Motor neuron (in vitro differentiated cells): ENCODE measurements around the gene SPATA31E1. TPM values are rescaled to one million over a fixed set of nuclear protein-coding genes. Genes with fewer than 3 reads are reported as not detected.

Source experiments
- ATAC-seq, 8 experiments: fragments of 200-7000 bp; cut with Tn5 transposase; replicated peaks in 6 of 8; 2 replicates each; pipeline ENCODE4 v1.8.0; 2021; ENCODE audit warnings: mild to moderate bottlenecking in 8 of 8, moderate library complexity in 8 of 8
- H3K27ac ChIP-seq, 2 donors: fragments of 250-450 bp; sonication (Bioruptor Pico); 2 replicates each; pipeline ENCODE4 v1.9.0; 2021; ENCODE audit warnings: antibody characterized with exemption in 2 of 2, mild to moderate bottlenecking in 2 of 2, moderate library complexity in 1 of 2
- H3K4me1 ChIP-seq, 2 donors: fragments of 250-450 bp; sonication (Bioruptor Pico); replicated peaks in 1 of 2; 2 replicates each; pipeline ENCODE4 v1.6.1; 2021; ENCODE audit warnings: antibody characterized with exemption in 2 of 2, mild to moderate bottlenecking in 2 of 2, moderate library complexity in 1 of 2
- H3K4me3 ChIP-seq, 5 donors: fragments of 250-450 bp; sonication (Bioruptor Pico); 2 replicates each; pipeline ENCODE4 v1.9.0; 2021; ENCODE audit warnings: antibody characterized with exemption in 5 of 5, mild to moderate bottlenecking in 5 of 5, moderate library complexity in 4 of 5
- whole genome bisulfite sequencing, 10 experiments: fragments of 450-650 bp; shearing (Covaris generic); methylation state at CpG; one replicate each; pipeline ENCODE4 v1.0.0; 2022; 5-methylcytosine and 5-hydroxymethylcytosine counted together
- in situ Hi-C, 9 experiments: fragments of 400-800 bp; cut with MboI; loops; one replicate each; pipeline ENCODE4 v1.15.0; 2021; ENCODE audit warnings: low sequenced_read_pairs in 9 of 9, low pct_unique_long_range_greater_than_20kb in 2 of 9; ENCODE audit not compliant: unreplicated experiment in 9 of 9
- total RNA-seq, 8 experiments: library from RNA; unstranded; fragments of 300-600 nt; gene quantifications; 2 replicates each; pipeline versions ENCODE4 v1.2.3 to v1.2.4, GENCODE V29; 2022

SPATA31E1 gene
- total RNA-seq, 8 experiments from 2014 or later: under 0.01 to 0.76 (median 0.22) TPM; not detected in 1

DNA sequence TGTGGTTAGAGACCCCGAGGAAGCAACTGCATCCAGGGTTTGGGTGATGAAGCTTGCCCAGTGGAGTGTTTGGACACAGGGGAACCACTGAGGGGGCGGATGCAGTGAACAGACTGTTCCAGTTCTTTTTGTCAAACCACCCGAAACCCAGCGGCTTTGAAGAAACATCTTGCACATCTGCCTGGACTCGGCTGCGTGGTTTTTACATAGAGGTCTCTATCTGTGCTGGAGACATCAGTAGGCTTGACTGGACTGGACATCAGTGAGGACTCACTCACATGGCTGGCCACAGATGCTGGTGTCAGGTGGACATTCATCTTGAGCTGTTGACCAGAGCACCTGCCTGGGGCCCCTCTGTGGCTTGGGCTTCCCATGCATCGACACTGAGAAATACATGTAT, 15.3 kb upstream of the SPATA31E1 start:
- Histone ChIP-seq H3K27ac (no peak overlapping the region), H3K4me3 (no peak overlapping the region), H3K4me1 (no peaks in the 10 kb centered on the region)
- 70 to 100% (median 84%) methylated on average over 1 to 3 of the region's 7 CpGs; no CpG with 5 or more reads in 3 of the 10 experiments for WGBS, 10 experiments
- ATAC-seq: no peak
- in situ Hi-C loops: no loop called here

GRCh38 chr9:87868175-87868574, 14.5 kb upstream of the SPATA31E1 start:
- in situ Hi-C loops: no loop called here
- ATAC-seq: no peak
- 88 to 100% (median 91%) methylated on average over 1 to 7 of the region's 9 CpGs; no CpG with 5 or more reads in 6 of the 10 experiments for WGBS, 10 experiments
- no peak overlapping the region for H3K4me3 ChIP-seq
- H3K27ac ChIP-seq: no peak overlapping the region
- H3K4me1 ChIP-seq: no peaks in the 10 kb centered on the region

DNA sequence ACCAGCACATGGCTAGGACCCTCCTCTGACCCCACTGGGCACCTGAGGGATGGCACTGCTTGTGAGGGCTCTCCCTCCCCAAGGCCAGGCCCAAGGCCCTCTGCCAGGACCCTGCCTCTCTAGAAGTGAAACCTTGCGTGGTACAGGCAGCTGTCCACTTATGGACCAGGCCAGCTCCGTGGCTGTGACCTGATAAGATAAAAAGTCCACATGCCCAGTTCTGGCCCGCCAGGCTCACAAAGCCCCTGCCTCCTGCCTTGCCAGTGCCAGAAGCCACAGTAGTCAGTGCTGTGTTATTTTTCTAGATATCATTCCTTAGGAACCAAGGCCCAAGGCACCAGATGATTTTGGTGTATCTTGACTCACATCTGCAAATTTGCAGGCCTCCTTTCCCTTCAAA, 14.0 kb upstream of the SPATA31E1 start:
- in situ Hi-C loops: no loop called here
- WGBS, 10 experiments: 90 to 100% (median 95%) methylated on average over 1 to 2 of the region's 3 CpGs; no CpG with 5 or more reads in 6 of the 10 experiments
- H3K4me1 ChIP-seq: no peaks in the 10 kb centered on the region
- H3K27ac ChIP-seq: no peak overlapping the region
- no peak overlapping the region for H3K4me3 ChIP-seq
- no peak for ATAC-seq

GRCh38 chr9:87869082-87869481, 13.6 kb upstream of the SPATA31E1 start:
- H3K27ac ChIP-seq: no peak overlapping the region
- H3K4me3 ChIP-seq: no peak overlapping the region
- no peak for ATAC-seq
- H3K4me1 ChIP-seq: peaks cover 1 to 4% of the 10 kb centered on the region in 2 donors
- 70 to 100% (median 90%) methylated on average over 1 to 2 of the region's 11 CpGs; no CpG with 5 or more reads in 7 of the 10 experiments for WGBS, 10 experiments
- in situ Hi-C loops: no loop called here

DNA sequence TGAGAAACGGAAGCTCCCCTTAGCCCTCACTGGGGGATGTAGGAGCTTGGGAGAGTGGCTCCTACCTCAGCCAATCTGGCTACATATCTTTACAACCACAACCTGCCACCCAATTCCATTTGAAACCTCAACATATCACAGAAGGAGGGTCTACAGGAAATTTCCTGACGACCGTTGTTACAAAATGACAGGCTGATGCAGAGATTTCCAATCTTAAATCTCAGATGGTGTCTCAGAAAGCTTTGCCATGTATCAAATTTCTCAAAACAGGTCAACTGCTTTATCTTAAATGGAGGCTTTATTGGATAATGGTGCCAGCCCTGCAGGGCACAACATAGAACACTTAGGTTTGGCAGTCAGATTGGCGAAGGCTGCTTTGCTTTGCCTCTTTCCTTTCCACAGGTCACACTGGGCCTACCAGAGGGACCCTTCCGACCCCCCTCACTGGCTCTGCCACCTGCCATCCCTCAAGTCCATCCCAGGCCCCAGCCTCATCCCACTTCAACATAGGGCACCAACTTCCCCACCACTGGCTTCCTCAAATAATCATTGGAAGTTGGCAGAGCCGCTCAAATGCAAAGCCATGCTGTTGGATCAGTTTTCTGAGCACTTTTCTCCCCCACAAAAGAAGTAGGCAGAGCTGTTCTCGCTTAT, 11.1 kb upstream of the SPATA31E1 start:
- H3K27ac ChIP-seq: no peak overlapping the region
- H3K4me1 ChIP-seq: peaks cover 12 to 14% of the 10 kb centered on the region in 2 donors
- 43 to 100% (median 89%) methylated on average over 1 to 7 of the region's 7 CpGs; no CpG with 5 or more reads in 4 of the 10 experiments for WGBS, 10 experiments
- in situ Hi-C loops: no loop called here
- ATAC-seq: no peak
- H3K4me3 ChIP-seq: no peak overlapping the region

GRCh38 chr9:87872079-87872624, 10.5 kb upstream of the SPATA31E1 start:
- in situ Hi-C loops: no loop called here
- no peak overlapping the region for H3K4me3 ChIP-seq
- 40 to 100% (median 73%) methylated on average over 1 to 4 of the region's 8 CpGs; no CpG with 5 or more reads in 4 of the 10 experiments for WGBS, 10 experiments
- H3K27ac ChIP-seq: no peak overlapping the region
- peak in 3 of 8 experiments; percentile 24 to 76 (median 28) for ATAC-seq
- peaks cover 12 to 14% of the 10 kb centered on the region in 2 donors for H3K4me1 ChIP-seq

GRCh38 chr9:87873607-87874303, 8.9 kb upstream of the SPATA31E1 start:
- ATAC-seq: peak in 3 of 8 experiments; percentile 7 to 31 (median 12)
- WGBS, 10 experiments: 100% methylated on average over 3 to 4 of the region's 5 CpGs; no CpG with 5 or more reads in 8 of the 10 experiments
- H3K27ac ChIP-seq: no peak overlapping the region
- H3K4me3 ChIP-seq: no peak overlapping the region
- in situ Hi-C loops: no loop called here
- peaks cover 12 to 14% of the 10 kb centered on the region in 2 donors for H3K4me1 ChIP-seq

- WGBS, 10 experiments: 63 to 90% (median 75%) methylated on average over 2 to 7 of the region's 7 CpGs; no CpG with 5 or more reads in 1 of the 10 experiments
- H3K27ac ChIP-seq: no peak overlapping the region
- H3K4me1 ChIP-seq: peaks cover 12 to 14% of the 10 kb centered on the region in 2 donors
- ATAC-seq: peak in 3 of 8 experiments; percentile 63 to 82 (median 69)
- no peak overlapping the region for H3K4me3 ChIP-seq
- in situ Hi-C loops: no loop called here
These were observed 8.4 kb upstream of the SPATA31E1 start for GRCh38 chr9:87874304-87874623.

DNA sequence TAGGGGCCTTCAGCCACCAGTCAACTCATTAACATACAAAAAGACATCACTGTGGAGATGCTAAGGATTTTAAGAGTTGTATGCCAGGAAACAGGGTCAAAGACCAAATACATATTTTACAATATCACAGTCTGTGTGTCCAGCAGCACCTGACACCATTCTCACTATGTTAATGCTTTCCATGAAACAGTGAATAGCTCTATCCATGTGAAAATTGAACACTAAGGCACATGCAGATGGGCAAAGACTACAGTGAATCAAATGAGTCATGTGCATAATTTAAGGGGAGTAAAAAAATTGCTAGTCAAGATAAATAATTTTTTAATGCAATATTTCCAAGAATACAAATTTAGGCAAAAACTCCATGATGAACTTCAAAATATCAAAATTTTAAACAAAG, 7.6 kb upstream of the SPATA31E1 start:
- in situ Hi-C loops: no loop called here
- no peak overlapping the region for H3K27ac ChIP-seq
- peak in 4 of 8 experiments; percentile 20 to 62 (median 46) for ATAC-seq
- no peak overlapping the region for H3K4me3 ChIP-seq
- peaks cover 12 to 14% of the 10 kb centered on the region in 2 donors for H3K4me1 ChIP-seq

- H3K4me3 ChIP-seq: no peak overlapping the region
- peaks cover 12 to 14% of the 10 kb centered on the region in 2 donors for H3K4me1 ChIP-seq
- in situ Hi-C loops: no loop called here
- no peak for ATAC-seq
- no peak overlapping the region for H3K27ac ChIP-seq
- 52 to 100% (median 65%) methylated on average over 1 to 4 of the region's 5 CpGs; no CpG with 5 or more reads in 5 of the 10 experiments for WGBS, 10 experiments
These were observed 6.7 kb upstream of the SPATA31E1 start for GRCh38 chr9:87875831-87876545.

GRCh38 chr9:87876708-87877107, 6.0 kb upstream of the SPATA31E1 start:
- ATAC-seq: no peak
- 60 to 100% (median 100%) methylated on average over 1 of the region's 5 CpGs; no CpG with 5 or more reads in 6 of the 10 experiments for WGBS, 10 experiments
- Histone ChIP-seq H3K27ac (no peak overlapping the region), H3K4me1 (peaks cover 12 to 14% of the 10 kb centered on the region in 2 donors), H3K4me3 (no peak overlapping the region)
- in situ Hi-C loops: no loop called here

- in situ Hi-C loops: no loop called here
- H3K4me3 ChIP-seq: no peak overlapping the region
- peak in 4 of 8 experiments; percentile 26 to 90 (median 88) for ATAC-seq
- WGBS, 10 experiments: 0 to 78% (median 20%) methylated on average over 1 of the region's 1 CpG; no CpG with 5 or more reads in 1 of the 10 experiments
- H3K27ac ChIP-seq: no peak overlapping the region
- H3K4me1 ChIP-seq: peaks cover 13 to 19% of the 10 kb centered on the region in 2 donors
These were observed 3.6 kb upstream of the SPATA31E1 start for GRCh38 chr9:87878989-87879511.
